ENCODE measurements around the gene LMOD3. TPM values are rescaled to one million over a fixed set of nuclear protein-coding genes. Genes with fewer than 3 reads are reported as not detected.

The LMOD3 gene
- polyA plus RNA-seq, 4 donors, result 0.03 to 0.08 (median 0.04) TPM

- DNase-seq (ENCODE audit: low read depth in 4 of 4, low spot score in 2 of 4), result no peak
Measured at GRCh38 chr3:69066121-69066520, 56.3 kb downstream of the LMOD3 start.

- DNase-seq (ENCODE audit: low read depth in 4 of 4, low spot score in 2 of 4), result no peak
Measured at GRCh38 chr3:69065318-69065964, 57.0 kb downstream of the LMOD3 start.

- DNase-seq (ENCODE audit: low read depth in 4 of 4, low spot score in 2 of 4), result no peak
Measured at GRCh38 chr3:69063636-69064035, 58.8 kb downstream of the LMOD3 start.

- DNase-seq (ENCODE audit: low read depth in 4 of 4, low spot score in 2 of 4), result no peak
Measured at GRCh38 chr3:69059688-69060087, 62.7 kb downstream of the LMOD3 start.

GRCh38 chr3:69058947-69059224 lies 63.5 kb downstream of the LMOD3 start:
- no peak for DNase-seq (ENCODE audit: low read depth in 4 of 4, low spot score in 2 of 4)

GRCh38 chr3:69058180-69058946 lies 64.0 kb downstream of the LMOD3 start:
- no peak for DNase-seq (ENCODE audit: low read depth in 4 of 4, low spot score in 2 of 4)

Other genes starting within 250 kb of the LMOD3 start
- gene TAFA4, start 190.0 kb downstream of the LMOD3 start, polyA plus RNA-seq (ENCODE audit: insufficient read length in 4 of 4), result 1 to 10 TPM in 3 of 4 donors, under 1 TPM in 1; 0.62 to 1.4 (median 1.2) TPM
- gene EOGT, start 108.9 kb downstream of the LMOD3 start, polyA plus RNA-seq (ENCODE audit: insufficient read length in 4 of 4), result 10 to 100 TPM in 3 of 4 donors, 1 to 10 TPM in 1; 9.3 to 18.0 (median 11.9) TPM
- 10 to 100 TPM; 33.1 to 57.9 (median 43.7) TPM for gene TMF1, start 70.3 kb downstream of the LMOD3 start, polyA plus RNA-seq (ENCODE audit: insufficient read length in 4 of 4)
- 10 to 100 TPM; 70.5 to 86.5 (median 78.0) TPM for gene UBA3, start 42.2 kb downstream of the LMOD3 start, polyA plus RNA-seq (ENCODE audit: insufficient read length in 4 of 4)
- gene ARL6IP5, start 37.7 kb downstream of the LMOD3 start, polyA plus RNA-seq (ENCODE audit: insufficient read length in 4 of 4), result 100 to 1,000 TPM in 1 of 4 donors, 10 to 100 TPM in 3; 74.4 to 131 (median 92.3) TPM